Ramos (cell line): ENCODE measurements around the gene ZNF462.
"Not testable (repeated sequence)": the region's sequence is repeated elsewhere in the genome, so short reads cannot be mapped to it uniquely, and the experiment has no call there.

ENCODE experiments used
- in situ Hi-C: fragments of 300-500 bp; cut with MboI; formaldehyde crosslinking; loops from one replicate; pipeline ENCODE4 v1.14.3; 2022; ENCODE audit warnings: low sequenced_read_pairs; ENCODE audit not compliant: unreplicated experiment

ZNF462 gene

DNA sequence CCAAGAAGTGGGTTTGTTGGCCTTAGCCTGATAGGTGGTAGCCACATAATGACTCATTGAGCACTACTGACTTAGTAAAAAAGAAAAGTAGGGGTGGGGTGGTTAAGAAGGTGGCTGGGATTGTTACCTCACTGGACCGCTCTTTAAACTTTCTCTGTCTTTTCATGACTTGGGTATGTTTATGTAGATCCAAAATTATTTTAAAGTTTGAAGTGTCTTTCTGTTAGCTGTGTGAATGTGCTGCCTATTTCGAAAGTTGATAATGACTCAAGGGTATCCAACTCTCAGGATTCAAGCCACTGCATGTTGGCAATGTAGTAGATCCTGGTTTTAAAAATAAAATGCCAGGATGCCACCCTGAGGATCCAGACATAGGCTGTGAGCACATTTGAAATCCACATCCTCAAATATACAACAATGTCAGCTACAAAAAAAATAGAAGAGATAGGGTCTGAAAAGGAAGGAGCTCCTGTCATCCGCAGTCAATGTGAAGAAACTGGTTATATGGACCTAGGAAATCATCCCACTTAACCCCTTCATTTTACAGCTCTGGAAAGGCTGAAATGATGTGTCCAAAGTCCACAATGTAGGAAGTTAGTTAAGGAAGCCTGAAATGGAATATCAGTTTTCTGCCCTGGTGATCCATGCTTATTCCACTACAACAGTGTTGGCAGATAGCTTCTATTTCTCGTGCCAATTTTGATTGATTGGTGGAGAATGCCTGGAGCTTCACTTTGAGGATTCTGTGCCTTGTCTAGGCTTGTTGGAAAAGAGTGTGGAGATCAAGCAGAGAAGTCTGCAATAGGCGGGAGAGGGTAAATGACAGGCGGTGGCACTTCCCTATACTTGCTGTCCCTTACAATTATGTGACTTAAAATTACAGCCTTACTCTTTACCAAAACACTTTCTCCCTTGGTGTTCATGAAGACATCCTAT lies 23.4 kb downstream of the ZNF462 start:
- in situ Hi-C loops: no loop called here

DNA sequence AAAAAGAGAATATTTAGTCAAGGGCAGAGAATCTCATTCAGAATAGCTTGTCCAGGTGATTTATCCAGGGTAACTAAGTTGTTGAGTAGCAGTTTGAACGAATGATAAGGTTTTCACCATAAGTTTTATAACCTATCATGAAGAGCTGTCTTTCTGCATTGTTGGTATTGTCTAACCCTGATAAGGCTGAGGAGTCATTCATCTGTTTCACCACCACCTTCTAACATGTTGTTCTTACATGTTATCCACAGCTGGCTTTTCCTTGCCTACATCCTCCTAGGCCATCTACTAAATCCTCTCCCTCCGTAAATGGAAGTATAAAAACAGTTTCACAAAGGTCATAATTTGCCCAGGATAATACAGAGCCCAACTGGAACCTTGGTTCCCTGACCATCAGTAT lies 24.1 kb downstream of the ZNF462 start:
- in situ Hi-C loops: no loop called here

DNA sequence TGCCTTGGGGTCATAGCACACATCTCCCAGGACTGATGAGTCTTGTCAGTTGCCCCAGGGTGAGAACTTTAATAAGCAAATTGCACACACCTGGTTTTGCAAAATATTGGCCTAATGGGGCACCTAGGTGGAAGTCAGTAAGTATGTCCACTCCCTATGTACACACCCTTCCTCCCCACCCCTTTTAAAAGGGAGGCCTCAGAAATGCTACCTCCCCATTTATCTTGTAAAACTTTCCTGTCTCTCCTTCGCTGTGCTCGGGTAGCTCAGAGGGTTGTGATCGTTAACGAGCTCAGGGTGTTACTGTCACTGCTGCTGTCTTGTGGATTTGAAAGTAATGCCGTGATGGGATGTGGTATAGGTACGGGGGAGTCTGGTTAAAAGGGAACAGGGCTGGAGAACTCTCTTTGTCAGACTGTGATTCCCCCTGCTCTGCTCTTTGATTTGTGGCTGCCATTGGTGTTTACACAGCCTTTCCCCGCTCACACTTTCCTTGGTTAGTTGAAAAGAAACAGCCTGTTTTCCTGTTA lies 26.2 kb downstream of the ZNF462 start:
- in situ Hi-C loops: no loop called here

DNA sequence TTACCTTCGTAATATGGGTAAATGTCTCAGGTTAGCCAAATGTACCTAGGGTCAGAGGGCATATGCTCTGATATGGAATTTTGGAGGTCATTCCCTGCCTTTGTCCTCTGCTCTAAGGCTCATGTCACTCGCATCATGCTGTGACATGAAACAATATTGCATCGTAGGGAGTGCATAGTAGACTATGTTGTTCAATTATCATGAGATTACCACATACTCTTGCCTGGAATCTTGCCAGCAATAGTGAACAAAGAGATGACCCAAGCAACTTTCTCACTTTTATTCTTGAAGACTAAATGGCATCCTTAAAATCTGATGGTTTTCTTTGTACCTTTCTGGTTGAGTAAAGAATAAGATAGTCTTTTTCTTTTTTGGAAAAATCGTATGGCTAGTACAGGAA lies 27.6 kb downstream of the ZNF462 start:
- in situ Hi-C loops: no loop called here

- in situ Hi-C loops: no loop called here
Measured at GRCh38 chr9:106891286-106891685, 28.3 kb downstream of the ZNF462 start.

- in situ Hi-C loops: no loop called here
Measured at GRCh38 chr9:106892632-106893031, 29.7 kb downstream of the ZNF462 start.

- in situ Hi-C loops: no loop called here
Measured at GRCh38 chr9:106893088-106893487, 30.1 kb downstream of the ZNF462 start.

DNA sequence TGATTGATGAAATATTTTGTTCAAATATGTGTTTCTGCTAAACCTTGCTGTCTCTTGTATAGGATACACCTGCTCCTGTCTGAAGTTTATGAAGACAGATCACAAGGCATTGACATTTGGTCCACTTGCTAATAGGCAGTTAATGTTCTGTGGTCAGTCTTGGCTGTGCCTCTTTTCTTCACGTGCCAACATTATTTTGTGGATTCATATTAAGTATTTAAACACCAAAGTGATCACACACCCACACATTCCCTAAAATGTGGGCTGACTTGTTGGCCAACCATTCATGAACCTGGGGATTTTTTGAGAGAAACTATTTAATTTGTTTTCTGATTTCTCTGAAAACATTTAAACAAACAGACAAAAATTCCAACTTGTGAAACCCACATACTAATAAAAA lies 33.7 kb downstream of the ZNF462 start:
- in situ Hi-C loops: no loop called here

DNA sequence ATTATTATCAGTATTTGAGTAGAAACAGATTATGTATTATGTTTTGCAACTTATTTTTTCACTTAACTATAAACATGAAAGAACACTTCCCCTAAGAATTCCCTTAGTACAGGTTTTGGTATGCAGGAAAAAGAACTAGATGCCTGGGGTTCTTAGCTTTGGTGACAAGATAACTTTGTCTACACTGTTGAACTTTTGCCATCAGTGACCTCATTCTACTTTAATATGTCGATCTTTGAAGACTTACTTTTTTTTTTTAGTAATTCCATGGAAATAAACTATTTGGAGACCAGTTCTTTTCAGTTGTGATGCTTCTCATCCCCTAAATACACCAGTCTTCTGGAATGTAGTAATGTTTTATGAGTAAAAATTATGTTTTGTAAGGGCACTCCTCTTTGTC lies 34.3 kb downstream of the ZNF462 start:
- in situ Hi-C loops: no loop called here

DNA sequence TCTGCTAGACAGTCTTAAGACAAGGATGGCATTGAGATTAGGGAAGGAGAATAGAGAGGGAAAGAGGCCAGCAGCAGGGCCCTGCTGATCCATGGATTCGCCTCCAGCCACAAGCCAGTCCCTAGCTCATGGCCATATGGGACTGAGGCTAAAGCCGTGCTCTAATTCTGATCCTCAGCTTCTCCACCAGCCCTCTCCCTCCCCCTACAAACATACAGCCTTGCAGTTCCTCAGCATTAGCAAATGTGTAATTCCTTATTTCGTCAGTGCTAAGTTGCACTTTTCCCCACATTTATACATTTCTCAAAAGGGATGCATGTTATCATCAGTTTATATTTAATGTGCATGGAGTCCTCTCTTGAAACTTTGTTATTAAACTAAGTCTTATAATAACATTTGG lies 34.8 kb downstream of the ZNF462 start:
- in situ Hi-C loops: no loop called here

- in situ Hi-C loops: not testable (repeated sequence)
Measured at GRCh38 chr9:106900523-106900922, 37.6 kb downstream of the ZNF462 start.

GRCh38 chr9:106906129-106906528 lies 43.2 kb downstream of the ZNF462 start:
- in situ Hi-C loops: no loop called here

DNA sequence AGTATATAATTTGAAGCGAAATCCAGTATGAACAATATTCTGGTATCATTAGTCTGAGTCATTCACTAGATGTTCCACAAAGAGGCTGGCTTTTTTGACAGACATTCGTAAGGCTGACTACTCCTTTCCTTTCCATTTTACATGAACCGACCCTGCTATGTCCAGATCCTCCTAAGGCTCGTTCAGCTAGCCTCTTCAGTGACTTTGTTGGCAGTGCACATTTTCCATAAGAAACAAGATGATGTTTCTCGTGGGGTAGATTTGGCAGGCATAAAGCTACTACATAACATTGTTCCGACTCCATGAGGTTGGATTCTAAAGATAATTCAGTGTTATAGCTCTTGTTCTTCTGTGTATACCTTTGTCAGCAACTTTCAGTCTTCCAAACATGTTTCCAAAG lies 49.0 kb downstream of the ZNF462 start:
- in situ Hi-C loops: no loop called here

DNA sequence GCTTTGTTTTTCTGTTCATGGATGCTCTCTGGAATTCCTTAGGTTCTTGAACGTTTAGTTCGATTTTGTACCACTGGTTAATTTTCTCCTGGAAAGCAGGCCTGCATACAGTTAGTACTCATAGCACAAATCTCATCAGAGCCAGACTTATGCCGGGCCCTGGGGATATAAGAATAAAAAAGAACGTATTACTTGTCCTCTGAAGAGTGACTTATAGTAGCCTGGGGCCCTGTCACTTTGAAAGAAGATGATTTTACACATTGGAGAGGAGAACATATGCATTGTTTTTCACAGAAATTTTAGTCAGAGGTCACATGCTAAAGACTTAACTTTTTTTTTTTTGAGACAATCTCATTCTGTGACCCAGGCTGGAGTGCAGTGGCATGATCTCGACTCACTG lies 50.3 kb downstream of the ZNF462 start:
- in situ Hi-C loops: no loop called here

GRCh38 chr9:106915851-106916250 lies 52.9 kb downstream of the ZNF462 start:
- in situ Hi-C loops: no loop called here

DNA sequence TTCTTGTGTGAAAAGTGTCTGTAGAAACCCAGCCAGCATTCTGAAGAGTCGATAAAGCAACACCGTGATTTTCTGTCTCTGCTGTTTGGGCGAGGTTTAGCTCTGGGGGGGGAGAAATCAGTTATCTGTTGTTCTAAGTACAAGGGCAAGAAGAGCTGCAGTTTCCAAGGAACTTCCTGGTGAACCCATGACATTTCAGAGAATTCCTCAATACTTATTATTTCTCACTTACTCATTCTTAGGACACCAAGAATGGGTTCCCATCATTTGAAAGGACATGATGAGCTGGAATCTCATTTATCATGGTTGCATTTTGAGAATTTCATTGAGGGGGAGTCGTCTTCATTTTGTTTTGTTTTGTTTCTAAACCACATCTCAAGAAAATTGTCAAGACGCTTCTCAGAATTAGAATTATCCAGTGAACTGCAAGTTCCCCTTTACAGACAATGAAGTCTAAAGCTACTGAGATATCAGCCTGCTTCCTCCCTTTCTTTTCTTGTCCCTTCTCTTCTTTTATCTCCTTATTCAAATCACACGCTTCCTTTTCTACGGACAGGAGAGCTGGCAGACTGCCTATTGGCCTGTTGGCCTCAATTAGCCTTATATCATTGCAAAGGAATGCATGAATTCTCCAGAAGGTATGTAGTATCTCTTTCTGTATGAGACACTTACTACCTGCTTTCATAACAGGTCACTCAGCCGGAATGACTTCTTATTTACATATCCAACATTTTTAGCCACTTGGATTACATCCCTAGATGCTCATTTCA lies 53.7 kb downstream of the ZNF462 start:
- in situ Hi-C loops: no loop called here

- in situ Hi-C loops: no loop called here
Measured at GRCh38 chr9:106918825-106919509, 56.0 kb downstream of the ZNF462 start.

DNA sequence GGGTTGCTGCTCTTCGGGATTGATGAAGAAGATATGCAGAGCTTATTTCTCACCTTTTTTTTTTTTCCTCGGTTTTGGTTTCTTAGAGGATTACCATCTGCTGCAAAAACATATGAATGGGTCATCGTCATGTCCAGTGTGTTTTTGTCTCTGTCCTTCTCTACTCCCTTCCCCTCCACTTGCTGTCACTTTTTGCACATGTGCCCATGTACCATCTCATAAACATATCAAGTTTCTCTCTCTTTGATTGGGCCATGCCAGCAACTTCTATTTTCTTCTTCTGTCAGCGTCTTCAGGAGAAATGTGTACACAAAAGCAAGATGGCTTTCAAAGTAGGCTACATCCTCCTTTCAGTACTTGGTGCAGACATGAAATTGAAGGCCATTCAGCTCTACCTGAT lies 57.1 kb downstream of the ZNF462 start:
- in situ Hi-C loops: no loop called here

DNA sequence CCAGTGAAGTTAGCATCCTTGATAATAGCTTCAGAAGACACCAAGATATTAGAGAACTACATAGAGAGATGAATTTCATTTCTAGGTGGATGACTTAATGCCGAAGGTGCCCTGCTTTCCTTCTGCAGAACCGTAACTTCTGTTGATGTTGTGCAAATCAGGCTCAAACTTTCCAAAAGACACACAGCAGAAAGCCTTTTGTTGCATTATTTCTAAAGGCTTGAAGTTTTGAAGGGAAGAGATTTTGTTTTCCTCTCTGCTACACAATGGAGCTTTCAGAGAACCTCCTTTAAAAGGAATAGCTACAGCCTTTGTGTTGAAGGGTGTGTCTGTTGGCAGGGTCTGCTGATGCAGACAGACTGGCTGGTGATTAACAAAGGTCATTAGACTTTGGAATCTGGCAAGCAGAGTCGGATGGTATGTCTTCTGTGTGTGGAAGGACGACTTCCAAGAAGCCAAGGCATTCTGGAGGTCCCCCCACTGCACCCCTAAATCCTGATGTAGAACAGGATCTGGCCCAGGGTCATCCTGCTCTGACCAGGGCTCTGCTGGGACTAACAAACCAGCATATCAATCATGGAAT lies 57.8 kb downstream of the ZNF462 start:
- in situ Hi-C loops: no loop called here

- in situ Hi-C loops: no loop called here
Measured at GRCh38 chr9:106921341-106921899, 58.5 kb downstream of the ZNF462 start.
